ENCODE measurements around the gene MOG. TPM values are rescaled to one million over a fixed set of nuclear protein-coding genes. Genes with fewer than 3 reads are reported as not detected.
A peak's percentile ranks its signal among the peaks of the same experiment; 100 is the strongest.
"Not testable (repeated sequence)": the region's sequence is repeated elsewhere in the genome, so short reads cannot be mapped to it uniquely, and the experiment has no call there.

The MOG gene
- total RNA-seq, 1 experiment from 2014 or later: not detected

DNA sequence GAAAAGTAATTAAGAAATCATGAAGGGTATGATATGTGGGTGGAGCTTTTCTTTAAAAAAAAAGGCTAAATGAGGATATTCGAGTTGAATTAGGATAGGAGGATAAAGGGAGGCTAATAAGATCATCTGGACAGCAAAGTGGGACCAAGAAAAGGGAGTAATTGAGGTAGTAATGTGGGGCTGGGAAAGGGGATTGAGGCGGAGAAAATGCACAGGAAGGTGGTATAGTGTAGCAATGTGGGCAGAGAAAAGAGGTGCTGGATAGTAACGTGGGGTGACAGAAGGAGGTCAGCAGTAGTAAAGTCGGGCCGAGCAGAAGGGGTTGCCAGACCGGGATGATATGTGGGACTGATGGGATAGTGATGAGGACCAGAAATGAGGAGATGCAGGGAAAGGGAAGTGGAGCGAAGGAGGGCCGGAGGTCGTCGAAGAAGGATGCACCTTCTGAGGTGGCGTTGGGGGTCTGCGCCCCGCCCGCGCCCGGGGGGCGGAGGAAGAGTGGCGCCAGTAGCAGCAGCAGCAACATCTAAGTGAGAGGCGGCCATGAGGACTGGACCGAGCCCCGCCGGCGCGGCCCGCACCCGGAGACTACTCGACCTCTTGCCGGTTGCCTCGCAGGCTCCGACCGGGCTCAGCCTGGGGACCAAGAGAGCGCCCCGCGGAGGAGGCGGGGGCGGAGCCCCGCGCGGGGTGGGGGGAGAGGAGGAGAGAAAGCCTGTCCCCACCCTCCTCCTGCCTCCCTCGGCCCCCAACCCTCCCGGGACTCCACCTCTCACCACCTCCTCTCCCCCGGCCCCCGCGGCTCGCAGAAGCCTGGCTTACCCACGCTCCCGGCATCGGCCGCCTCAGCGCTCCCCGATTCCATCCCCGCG, 24.8 kb upstream of the MOG start:
- in situ Hi-C loops (cut with HindIII; ENCODE audit: low pct_unique_long_range_greater_than_20kb, low sequenced_read_pairs): no loop called here
- DNase-seq (ENCODE audit: low read depth, low spot score): peak; percentile 20

DNA sequence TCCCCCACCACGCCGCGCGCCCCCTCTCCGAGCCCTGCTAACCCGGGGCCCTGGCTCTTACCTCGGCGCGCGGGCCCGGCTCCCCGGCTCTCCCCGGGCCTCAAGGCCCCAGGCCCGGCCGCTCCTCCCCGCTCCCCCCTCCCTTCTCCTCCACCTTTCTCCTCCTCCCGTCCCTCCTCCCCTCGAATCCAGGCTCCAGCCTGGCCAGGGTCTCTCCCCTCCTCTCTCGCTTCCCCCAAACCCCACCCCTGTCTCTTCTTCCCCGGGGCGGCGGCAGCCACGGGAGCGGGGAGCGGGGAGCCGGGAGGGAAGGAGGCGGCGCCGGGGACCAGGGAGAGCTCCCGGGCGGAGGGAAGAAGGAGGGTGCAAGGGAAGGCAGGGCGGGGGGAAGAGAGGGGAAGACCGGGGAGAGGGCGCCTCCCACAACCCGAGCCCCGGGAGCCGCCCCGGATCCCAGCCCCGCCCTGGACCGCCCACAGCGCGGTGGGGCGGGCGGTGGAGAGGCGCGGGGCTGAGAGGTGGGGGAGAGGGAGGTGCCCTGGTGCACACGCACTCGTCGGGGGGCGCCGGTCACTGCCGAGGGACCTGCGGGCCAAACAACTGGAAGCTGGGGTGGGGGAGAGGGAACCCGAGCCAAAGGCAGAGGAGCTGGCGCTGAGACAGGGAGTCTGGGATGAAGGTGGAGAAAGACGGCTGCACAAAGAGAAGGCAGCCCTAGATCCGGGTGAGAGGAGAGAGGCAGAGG, 23.9 kb upstream of the MOG start, which contains the start of gene GABBR1:
GABBR1 (minus strand) TSS at position 395 of the 745 bp plus-strand sequence. CDS start 798 bp downstream, outside the sequence.
- in situ Hi-C loops (cut with HindIII; ENCODE audit: low pct_unique_long_range_greater_than_20kb, low sequenced_read_pairs): no loop called here
- DNase-seq (ENCODE audit: low read depth, low spot score): peak; percentile 81

DNA sequence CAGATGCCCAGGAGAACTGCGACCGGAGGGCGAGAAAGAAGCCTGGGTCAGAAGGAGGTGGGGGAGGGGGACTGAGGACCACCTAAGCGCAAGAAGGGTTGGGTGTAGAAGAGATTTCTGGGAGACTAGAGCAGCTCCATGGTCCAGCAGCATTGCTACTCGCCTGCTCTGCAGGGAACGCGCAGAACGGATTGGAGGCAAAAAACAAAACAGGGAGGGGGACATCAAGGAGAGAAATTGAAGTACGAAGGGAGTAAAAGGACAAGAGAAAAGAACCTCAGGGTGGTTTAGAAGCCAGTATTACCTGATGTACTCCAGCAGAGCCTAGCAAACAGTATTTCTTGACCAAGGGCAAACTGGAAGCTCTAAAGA, 23.4 kb upstream of the MOG start:
- no peak for DNase-seq (ENCODE audit: low read depth, low spot score)
- in situ Hi-C loops (cut with HindIII; ENCODE audit: low pct_unique_long_range_greater_than_20kb, low sequenced_read_pairs): no loop called here

DNA sequence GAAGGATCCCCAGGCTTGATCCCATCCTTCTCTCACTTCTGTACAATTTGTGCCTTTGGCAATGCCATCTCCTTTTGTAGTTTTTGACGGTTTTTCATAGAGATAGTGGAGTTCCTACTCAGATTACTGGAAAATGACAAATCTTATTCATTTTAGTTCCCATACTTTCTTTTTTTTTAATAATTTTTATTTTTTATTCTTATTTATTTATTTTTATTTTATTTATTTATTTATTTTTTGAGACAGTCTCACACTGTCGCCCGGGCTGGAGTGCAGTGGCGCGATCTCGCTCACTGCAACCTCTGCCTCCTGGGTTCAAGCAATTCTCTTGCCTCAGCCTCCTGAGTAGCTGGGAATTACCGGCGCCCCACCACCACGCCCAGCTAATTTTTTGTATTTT, 19.6 kb upstream of the MOG start:
- in situ Hi-C loops (cut with HindIII; ENCODE audit: low pct_unique_long_range_greater_than_20kb, low sequenced_read_pairs): no loop called here
- DNase-seq (ENCODE audit: low read depth, low spot score): no peak

DNA sequence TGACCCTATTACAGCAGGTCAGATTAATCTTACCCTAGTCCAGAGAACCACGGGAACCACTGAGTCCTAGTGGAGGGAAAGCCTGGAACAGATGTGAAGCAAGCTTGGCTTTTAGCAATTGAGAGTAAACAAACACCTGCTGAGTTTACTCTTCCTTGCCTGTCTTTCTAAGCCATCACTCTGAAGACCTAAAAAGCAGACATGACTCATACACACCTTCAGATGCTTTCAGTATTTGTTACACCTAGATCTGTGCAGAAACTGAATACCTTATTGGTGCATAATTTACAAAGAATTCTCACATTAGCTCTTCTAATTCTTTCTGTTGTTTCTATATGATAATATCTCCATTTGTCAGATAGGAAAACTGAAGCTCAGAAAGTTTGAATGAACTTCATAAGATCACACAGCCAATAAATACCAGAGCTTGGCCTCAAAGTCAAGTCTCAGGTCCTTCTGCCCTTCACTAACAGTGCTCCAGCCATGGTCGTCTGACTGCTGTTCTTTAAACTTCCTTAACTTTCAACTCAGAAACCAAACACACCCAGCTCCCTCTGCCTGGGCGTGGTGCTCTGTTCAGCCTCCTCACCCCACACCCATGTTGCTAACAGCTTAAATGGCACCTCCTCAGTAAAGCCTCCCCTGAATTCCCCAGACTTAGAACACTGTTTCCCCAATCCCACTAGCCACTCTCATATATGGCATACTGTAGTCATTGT, 15.3 kb upstream of the MOG start:
- DNase-seq (ENCODE audit: low read depth, low spot score): no peak

DNA sequence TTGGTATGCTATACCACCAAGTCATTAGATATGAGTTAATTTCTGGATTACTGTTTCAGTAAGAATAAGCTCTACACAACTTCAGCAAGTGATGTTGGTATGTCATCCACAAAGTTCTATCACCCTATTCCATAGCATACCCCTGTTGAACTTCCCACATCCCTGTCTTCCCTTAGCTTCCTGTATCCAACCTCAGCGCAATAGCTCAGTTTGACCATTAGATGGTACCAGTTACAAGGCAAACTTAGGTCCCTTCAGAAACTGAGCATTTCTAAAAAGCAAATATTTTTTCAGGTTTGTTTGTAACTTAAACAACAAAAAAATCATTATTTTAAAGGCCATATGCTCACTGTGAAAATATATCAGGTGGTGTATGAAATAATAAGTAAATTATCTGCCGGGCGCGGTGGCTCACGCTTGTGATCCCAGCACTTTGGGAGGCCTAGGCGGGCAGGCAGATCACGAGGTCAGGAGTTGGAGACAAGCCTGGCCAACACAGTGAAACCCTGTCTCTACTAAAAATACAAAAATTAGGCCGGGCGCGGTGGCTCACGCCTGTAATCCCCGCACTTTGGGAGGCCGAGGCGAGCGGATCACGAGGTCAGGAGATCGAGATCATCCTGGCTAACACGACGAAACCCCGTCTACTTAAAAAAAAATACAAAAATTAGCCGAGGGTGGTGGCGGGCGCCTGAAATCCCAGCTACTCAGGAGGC, 8.8 kb upstream of the MOG start:
- DNase-seq (ENCODE audit: low read depth, low spot score): peak; percentile 73
- in situ Hi-C loops (cut with HindIII; ENCODE audit: low pct_unique_long_range_greater_than_20kb, low sequenced_read_pairs): no loop called here

More for the DNA sequence above, 15.3 kb upstream of the MOG start:
- in situ Hi-C loops (cut with HindIII; ENCODE audit: low pct_unique_long_range_greater_than_20kb, low sequenced_read_pairs): no loop called here

DNA sequence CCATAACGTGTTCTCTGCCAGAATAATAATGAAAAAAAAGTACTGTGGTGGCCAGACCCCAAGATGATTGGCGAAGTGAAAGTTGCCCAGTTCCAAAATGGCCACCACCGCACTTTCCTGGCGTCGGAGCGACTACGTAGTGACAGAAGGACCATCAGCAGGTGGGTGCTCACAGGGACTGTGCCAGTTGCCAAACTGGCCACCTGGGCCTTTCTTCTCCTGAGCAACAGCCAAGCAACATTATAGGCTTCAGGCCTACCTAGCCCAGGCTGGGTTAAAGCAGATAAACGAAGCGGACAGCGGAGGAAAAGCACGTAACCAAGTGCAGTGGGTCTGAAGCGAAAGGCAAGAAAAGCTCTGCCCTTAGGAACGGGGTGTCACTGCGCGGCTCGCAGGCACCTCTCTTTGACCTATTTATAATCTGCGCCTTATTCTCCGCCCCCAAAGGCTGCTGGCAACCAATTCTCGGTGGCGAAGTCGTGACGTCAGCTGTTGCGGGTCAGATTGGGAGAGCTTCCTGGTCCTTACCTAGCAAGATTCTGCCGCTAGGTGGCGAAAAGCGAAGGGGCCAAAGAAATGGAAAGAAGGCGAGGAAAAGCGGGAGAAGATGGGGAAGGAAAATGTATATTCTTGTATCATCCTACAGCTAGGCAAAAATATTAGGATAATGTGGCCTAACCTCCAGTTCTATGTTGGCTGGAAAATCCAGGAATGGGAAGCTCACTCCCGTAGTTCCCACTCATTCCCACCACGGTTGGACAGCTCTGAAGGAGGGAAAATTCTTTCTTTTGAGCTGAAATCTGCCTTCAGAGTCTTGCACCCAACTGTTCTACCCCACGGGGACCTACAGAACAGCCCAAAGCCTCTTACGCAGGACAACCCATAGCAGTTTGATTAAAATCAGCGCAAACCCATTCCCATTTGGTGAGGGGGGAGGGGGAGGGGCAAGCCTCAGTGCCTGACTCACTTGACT, 6.9 kb upstream of the MOG start:
- in situ Hi-C loops (cut with HindIII; ENCODE audit: low pct_unique_long_range_greater_than_20kb, low sequenced_read_pairs): no loop called here

DNA sequence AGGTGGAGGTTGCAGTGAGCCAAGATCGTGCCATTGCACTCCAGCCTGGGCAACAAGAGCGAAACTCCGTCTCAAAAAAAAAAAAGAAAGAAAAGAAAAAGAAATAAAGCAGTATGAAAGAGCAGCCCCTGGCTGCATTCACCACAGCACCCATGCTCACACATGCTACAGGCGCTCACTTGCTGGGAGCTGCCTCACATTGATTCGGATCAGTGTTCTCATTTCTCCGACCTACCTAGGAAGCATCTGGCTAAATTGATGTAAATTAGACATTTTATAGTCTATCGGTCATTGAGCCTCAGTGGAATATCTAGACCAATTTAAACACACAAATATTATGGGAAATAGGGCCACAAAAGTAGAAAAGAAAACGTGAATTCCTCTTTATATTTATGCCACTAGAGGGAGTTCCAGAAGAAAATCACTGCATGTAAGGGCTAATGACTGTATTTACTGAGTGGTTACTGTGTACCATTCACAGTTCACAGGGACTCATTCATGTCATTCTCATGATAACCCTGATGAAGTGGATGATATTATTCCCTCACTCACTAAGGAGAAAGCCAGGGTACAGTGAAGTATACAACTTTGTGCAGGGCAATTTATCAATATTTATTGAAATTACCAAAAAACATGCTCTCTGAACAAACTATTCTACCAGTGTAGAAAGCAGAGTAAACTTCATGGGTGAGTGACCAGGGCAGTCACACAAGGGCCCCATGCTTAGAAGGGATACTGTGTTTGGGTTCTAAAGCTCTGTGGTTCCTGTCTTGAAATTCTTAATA, 5.3 kb upstream of the MOG start:
- in situ Hi-C loops (cut with HindIII; ENCODE audit: low pct_unique_long_range_greater_than_20kb, low sequenced_read_pairs): no loop called here
- peak; percentile 64 for DNase-seq (ENCODE audit: low read depth, low spot score)

More for the DNA sequence above, 6.9 kb upstream of the MOG start:
- DNase-seq (ENCODE audit: low read depth, low spot score): peak; percentile 98

DNA sequence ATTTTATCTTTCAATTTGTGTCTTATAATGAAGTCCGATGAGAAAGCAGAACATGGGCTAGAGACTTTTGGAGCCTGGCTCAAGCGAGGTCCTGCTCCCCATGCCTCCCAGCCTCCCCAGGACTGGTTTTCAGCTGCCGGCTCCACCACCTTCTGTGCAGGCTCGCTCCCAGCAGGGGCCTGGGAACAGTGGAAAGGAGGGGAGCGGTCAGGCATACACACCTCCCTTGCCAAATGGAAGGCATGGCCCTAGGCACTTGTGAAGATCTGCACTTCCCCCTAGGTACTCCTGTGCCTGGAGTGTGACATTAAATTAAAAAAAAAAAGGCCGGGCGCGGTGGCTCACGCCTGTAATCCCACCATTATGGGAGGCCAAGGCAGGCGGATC, 4.7 kb upstream of the MOG start:
- in situ Hi-C loops (cut with HindIII; ENCODE audit: low pct_unique_long_range_greater_than_20kb, low sequenced_read_pairs): no loop called here
- DNase-seq (ENCODE audit: low read depth, low spot score): no peak

DNA sequence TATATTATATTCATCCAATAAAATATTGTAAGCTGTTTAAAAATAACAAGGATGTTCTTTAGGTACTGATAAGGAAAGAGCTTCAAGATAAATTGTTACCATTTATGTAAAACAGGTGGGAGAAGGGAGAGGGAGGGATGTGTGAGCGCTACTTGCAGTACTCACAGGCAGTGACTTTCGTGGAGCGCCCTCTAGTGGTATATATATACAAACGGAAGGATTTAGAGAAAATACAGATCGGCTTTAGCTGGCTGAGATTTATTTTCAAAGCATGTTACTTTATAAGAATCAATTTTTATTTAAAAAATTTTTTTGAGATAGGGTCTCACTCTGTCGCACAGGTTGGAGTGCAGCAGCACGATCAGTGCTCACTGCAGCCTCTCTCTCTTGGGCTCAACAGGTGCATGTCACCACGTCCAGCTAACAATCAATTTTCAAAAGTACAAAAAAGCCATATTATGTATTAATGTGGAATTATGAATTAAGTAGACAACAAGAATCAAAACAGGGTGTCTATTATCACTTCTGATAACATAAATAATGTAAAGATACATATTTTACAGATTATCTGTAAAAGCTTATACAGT, 3.3 kb upstream of the MOG start:
- in situ Hi-C loops (cut with HindIII; ENCODE audit: low pct_unique_long_range_greater_than_20kb, low sequenced_read_pairs): no loop called here
- peak; percentile 74 for DNase-seq (ENCODE audit: low read depth, low spot score)

DNA sequence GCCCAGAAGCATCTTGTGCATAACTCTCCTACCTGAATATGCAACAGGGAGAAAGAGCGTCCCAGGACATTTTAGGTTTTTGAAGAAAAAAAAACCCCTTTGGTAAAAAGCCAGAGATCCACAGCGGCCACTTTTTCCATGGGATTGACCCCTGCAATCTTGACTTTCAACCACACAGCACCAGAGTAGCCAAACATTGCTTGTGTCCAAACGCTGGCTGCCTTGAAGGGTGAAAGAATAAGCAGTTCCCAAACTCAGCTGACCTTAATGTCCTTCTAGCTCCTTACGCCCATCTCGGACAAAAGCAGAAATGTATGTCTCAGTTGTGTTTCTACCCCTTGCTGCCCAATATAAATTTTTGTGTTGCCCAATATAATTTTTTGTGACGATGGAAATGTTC, 1.2 kb upstream of the MOG start:
- DNase-seq (ENCODE audit: low read depth, low spot score): no peak
- in situ Hi-C loops (cut with HindIII; ENCODE audit: low pct_unique_long_range_greater_than_20kb, low sequenced_read_pairs): no loop called here

DNA sequence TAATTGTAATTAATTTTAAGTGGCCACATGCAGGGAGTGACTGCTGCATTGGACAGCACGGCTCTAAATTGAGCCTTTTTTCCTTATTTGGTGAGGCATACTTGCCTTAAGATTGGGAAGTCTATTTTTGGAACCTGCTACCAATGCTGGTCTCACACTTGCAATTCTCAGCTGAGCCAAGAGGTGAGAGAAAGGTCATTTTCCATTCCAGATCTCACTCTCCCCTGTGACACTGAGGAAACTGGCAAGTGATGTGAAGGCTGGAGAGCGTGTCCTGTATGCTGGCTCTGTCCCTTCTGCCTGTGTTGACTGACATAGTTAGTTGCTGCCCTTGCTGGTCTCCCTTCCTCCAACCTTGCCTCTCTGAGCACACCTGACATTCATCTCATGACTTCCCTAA, 735 bp upstream of the MOG start:
- no peak for DNase-seq (ENCODE audit: low read depth, low spot score)
- in situ Hi-C loops (cut with HindIII; ENCODE audit: low pct_unique_long_range_greater_than_20kb, low sequenced_read_pairs): no loop called here

DNA sequence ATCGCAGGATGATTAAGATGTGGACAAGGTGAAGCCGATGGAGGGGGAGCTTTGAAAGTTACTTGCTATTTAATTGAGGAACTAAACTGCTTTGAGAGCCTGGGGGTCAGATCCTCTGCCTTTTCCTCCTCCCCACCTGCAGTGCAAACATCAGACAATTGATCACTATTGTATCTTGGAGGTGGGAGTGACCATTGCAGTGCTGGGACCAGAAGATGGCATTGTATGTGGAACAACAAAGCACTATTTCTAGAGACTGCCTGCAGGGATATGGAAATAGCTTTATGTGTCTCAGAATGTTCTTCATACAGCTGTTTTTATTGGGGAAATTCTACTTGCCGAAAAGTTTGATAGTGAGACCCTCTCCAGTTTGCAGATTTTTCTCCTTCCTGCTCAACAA, 4.2 kb downstream of the MOG start:
- in situ Hi-C loops (cut with HindIII; ENCODE audit: low pct_unique_long_range_greater_than_20kb, low sequenced_read_pairs): no loop called here
- DNase-seq (ENCODE audit: low read depth, low spot score): peak; percentile 23

DNA sequence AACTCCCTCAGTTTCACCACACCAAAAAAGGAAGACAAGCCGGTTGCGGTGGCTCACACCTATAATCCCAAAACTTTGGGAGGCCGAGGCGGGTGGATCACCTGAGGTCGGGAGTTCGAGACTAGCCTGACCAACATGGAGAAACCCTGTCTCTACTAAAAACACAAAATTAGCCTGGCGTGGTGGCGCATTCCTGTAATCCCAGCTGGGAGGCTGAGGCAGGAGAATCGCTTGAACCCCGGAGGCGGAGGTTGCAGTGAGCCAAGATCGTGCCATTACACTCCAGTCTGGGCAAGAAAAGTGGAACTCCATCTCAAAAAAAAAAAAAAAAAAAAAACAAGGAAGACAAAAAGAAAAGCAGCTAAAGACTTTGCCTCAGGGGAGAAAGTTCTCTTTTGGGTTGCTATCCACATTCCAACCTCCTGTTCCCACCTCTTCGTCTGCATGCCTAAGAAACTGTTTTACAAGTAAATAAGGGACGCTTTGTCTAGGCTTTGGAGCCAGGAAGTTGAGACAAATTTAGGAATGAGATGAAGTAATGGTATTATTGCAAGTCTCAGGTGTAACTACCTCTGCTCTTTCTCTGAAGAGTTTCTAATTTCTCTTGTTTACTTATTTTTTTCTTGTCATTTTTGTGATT, 4.7 kb downstream of the MOG start:
- in situ Hi-C loops (cut with HindIII; ENCODE audit: low pct_unique_long_range_greater_than_20kb, low sequenced_read_pairs): not testable (repeated sequence)
- DNase-seq (ENCODE audit: low read depth, low spot score): peak; percentile 86

All from SK-MEL-5 (cell line).